GM18505 (cell line): Measurements from ENCODE around the gene GLCCI1.
"Not testable (repeated sequence)": the region's sequence is repeated elsewhere in the genome, so short reads cannot be mapped to it uniquely, and the experiment has no call there.

Source experiments
- ATAC-seq: cut with Tn5 transposase; IDR thresholded peaks from one replicate; pipeline ENCODE4 v1.9.1; 2021; ENCODE audit not compliant: unreplicated experiment
- POLR2A ChIP-seq: IDR thresholded peaks from 4 replicates; pipeline ENCODE4 v1.6.1; 2011; ENCODE audit warnings: borderline replicate concordance; ENCODE audit not compliant: insufficient read depth, insufficient read length; ENCODE audit errors: extremely low read depth

Gene GLCCI1

DNA sequence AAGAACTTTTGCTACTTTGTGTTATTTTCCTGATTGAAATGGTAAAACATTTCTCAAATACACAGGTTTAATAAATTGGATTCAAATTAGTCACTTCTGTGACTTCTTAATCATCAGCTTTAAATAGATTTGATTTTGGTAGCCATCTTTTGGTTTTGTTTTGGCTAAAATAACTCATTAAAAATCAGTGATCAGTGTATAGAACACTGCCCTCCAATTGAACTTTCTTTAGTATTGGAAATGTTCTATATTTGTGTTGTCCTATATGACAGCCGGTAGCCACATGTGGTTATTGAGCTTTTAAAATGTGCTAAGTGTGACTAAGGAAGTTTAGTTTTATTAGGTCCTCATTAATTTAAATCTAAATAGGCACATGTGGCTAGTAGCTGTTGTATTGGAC lies 50.4 kb downstream of the GLCCI1 start:
- ATAC-seq: no peak
- no peak for TF ChIP-seq POLR2A

DNA sequence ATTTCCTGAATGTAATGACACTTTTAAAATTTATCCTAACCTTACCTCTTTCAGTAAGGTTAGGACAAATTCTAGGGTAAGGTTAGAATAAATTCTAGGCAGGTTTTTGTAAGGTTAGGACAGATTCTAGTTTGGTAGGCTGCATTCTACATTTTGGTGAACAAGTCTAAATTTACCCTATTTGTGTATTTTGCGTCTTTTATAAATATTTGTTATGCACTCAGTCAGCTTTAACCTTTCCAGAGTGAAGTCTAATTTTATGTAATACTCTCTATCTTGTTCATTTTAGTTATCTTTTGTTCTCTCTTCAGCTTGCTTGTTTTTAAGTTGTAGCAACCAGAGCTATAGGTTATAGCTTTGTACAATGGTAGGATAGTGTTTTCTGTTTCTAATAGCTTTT lies 54.0 kb downstream of the GLCCI1 start:
- no peak for ATAC-seq
- TF ChIP-seq POLR2A: no peak

DNA sequence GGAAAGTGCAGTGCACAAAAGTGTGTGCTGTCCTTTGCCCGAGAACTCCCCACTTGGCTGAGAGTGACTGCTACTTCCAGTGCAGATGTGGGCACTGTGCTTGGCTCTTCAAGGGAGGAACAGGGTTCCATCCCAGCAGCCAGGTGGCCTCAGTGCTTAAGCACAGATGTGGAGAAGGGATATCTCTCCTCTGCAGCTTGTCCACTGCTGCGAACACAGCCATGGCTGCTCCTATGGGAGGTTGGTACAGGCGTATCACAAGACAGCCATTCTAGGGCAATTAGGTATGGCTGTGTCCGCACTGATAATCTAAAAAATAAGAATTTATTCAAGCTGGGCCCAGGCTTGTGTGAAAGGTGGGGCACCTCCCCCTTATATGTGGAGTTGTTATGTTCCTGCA lies 66.6 kb downstream of the GLCCI1 start:
- no peak for ATAC-seq
- TF ChIP-seq POLR2A: no peak

DNA sequence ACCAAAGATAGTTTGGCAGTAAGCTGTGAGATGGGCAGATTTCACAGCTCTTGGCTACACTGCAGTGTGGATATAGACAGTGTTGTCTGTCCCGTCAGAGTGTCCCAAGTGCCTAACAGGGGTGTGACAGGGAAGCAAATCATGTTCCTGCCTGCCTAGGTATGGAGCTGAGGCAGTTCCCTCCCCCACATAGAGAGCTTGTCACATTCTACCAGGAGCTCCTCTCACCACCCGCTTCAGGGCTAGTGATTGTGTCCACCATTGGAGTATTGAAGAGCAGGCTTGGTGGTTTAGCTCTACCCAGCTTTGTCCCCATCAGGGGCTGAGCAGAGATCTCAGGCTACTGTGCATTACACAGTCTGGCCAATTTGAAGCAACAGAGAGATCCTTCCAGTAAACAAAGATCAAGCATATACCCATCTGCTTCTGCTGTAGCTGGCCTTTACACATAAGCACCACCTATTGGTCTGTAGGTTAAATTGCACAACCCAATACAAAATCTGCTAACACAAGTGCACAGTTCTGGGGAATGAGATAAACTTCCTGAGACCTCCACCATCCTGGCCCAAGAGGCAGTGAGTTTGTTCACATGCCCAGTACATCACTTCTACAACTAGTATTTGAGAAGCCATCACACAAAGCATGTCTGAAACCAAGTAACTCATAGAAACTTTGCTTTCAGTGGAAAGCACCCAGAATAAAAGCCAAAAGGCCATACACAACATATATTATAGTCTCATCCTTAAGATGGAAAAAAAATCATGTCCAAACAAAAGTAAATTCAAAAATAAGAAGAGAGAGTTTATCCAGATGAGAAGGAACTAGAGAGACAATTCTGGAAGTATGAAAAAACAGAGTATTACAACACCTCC lies 67.3 kb downstream of the GLCCI1 start:
- peak; percentile 64 for ATAC-seq
- peak; percentile 14 for TF ChIP-seq POLR2A

DNA sequence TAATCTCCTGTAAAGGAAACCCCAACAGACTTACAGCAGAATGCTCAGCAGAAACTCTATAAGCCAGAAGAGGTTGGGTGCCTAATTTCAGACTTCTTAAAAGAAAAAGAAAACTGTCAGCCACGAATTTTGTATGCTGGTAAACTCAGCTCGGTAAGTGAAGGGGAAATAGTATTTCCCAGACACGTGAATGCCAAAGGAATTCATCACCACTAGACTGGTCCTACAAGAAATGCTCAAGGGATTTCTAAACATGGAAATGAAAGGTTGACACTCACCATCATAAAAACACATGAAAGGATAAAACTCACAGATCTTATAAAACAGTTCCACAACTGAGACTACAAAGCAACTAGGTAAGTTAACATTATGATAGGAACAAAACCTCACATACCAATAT lies 68.6 kb downstream of the GLCCI1 start:
- TF ChIP-seq POLR2A: no peak
- ATAC-seq: no peak

DNA sequence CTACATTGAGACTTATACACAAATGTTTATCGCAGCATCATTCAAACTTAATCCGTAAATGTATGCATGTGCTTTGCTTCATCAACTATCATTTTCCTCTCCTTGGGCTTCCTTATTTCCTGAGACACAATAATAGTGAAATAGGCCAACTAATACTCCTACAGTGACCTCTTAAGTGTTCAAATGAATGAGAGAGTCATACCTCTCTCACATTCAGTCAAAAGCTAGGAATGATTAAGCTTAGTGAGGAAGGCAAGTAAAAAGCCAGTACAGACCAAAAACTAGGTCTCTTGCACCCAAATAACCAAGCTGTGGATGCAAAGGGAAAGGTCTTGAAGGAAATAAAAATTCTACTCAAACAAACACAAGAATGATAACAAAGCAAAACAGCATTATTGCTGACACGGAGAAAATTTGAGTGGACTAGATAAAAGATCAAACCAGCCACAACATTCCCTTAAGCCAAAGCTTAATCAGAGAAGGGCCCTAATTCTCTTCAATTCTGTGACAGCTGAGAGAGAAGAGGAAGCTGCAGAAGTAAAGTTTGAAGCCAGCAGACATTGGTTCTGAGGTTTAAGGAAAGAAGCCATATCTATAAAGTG lies 72.3 kb downstream of the GLCCI1 start:
- TF ChIP-seq POLR2A: no peak
- no peak for ATAC-seq

DNA sequence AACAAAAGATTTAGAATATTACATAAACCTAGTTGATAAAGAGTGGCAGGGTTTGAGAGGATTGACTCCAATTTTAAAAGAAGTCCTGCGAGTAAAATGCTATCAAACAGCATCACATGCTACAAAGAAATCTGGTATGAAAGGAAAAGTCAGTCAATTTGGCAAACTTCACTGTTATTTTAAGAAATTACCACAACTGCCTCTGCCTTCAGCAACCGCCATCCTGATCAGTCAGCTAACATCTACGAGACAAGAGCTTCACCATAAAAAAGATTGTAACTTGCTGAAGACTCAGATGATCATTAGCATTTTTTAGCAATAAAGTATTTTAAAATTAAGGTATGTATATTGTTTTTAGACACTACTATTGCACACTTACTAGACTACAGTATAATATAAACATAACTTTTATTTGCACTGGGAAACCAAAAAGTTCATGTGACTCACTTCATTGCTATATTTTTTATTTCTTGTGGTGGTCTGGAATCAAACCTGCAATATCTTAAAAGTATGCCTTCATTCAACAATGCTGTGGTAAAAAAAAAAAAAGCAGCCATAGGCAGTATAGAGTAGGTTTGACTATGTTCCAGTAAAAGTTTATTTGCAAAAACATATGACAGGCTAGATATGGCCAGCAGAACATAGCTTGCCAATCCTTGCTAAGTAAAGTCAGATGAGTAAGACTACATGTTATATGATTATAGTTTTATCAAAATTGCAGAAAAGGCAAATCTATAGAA lies 74.4 kb downstream of the GLCCI1 start:
- no peak for ATAC-seq
- no peak for TF ChIP-seq POLR2A

DNA sequence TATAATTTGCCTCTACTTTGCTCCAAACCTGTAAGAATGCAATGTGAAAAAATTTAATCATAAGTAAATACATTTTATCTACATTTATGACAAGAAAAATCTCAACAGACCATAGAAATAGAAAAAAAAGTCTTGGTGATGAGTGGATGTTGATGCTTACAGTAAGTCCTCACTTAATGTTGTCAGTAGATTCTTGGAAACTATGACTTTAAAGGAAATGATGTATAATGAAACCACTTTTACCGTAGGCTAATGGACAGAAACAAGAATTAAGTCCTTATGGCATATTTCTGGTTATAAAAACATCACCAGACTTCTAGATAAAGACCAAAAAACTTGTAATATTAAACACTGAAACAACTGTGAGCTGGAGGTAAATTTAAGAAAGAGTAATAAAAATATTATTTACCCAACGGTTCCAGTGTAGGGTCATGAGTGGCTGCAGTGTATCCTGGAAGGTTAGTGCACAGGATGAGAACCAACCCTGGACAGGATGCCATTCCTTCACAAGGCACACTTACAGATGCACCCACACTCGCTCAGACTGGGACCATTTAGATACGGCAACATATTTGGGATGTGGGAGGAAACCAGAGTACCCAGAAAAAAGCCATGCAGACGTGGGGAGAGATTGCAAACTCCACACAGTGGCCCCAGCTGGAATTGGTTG lies 76.3 kb downstream of the GLCCI1 start:
- no peak for ATAC-seq
- TF ChIP-seq POLR2A: no peak

DNA sequence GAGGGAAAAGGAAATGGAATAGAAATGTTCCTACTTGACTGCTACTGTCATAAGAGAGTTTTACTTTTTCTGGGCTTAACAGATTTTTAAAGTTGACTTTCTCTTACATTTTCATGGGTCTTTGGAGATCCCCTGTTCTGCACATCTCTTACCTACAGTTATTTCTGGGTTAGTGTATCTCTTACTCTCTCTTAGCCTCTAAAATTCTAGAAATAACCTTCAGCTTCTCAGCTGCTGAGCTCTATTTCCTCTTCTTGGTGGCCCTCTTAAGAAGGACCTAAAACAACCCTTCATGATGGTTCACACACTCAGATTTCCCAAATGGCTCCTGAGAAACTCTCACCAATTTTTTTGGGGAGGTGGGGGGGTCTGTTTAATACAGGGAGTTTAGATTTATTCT lies 79.5 kb downstream of the GLCCI1 start:
- ATAC-seq: not testable (repeated sequence)

DNA sequence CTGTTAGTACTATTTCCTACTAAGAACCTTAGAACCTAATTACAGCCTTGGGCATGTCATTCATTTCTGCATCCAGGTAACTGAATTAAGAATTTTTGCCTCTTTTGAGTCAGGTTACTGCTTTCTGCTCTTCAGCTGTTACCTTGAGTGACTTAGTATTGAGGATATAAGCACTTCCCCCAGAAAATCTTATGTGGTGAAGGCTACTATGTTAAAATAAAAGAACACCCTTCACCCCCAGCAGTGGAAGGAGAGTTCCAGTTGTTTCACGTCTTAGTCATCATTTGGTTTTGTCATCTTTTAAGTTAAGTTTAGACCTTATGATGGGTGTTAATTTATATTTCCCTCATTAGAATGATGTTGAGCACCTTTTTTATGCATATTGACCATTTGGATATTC lies 82.8 kb downstream of the GLCCI1 start:
- no peak for ATAC-seq
- TF ChIP-seq POLR2A: no peak

DNA sequence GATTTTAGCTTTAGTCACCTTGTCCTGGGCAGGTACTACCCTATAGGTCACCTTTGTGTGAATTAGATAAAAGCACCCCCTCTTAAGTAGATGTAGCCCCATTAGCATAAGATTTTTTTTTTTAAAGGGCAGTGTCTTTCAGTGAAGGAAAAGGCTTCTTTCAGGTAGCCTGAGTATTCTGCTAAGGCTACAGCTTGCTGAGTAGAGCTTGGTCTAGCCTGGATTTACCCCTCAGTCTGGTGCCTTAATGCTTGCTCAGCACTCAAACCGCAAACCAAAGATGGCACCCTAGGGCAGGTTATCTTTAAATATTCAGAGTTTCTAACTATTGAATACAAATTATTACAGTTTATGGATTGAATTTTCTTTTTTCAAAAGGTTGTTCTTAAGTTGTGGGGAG lies 83.4 kb downstream of the GLCCI1 start:
- TF ChIP-seq POLR2A: no peak

DNA sequence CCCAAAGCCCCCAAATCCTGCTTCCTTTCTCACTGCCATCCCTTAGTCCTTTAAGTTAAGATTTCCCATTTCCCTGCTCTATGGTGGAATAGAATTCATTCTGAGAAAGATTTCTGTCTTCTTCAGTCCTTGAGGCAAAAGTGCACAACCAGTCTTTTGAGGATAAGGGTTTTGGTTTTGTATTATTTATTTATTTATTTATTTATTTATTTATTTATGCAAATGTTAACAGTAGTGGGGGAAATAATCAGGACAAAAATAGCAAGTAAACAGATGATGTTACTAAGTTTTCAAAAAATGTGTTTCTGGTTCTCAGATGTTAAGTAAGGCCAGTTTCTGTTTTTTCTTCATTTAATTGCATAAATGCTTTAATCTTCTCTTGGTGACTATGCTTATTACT lies 84.2 kb downstream of the GLCCI1 start:
- no peak for ATAC-seq
- no peak for TF ChIP-seq POLR2A

More for the DNA sequence above, 83.4 kb downstream of the GLCCI1 start:
- ATAC-seq: no peak

DNA sequence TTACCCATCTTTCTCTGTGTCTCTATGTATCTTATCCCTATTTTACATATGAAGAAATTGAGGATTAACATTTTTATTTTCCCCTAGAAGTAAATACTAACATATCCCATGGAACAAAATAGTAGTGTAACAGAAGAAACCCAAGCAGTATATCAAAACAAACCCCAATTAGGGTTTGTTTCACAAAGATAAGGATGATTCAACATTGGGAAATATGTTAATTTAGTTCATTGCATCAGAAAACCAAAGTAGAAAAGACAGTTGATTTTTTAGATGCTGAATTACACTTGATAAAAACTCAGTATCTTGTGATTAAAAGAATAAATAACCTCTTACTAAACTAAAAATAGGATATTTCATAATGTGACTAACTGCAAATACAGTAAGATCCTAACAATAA lies 87.8 kb downstream of the GLCCI1 start:
- TF ChIP-seq POLR2A: no peak
- ATAC-seq: no peak
